NT2/D1 (cell line): ENCODE data around the gene DYNC2H1.

Experiments
- SUZ12 ChIP-seq: IDR thresholded peaks from 2 replicates; pipeline ENCODE4 v1.6.1; 2011; ENCODE audit not compliant: insufficient read length, insufficient read depth; ENCODE audit errors: extremely low read depth
- YY1 ChIP-seq: IDR thresholded peaks from 2 replicates; pipeline ENCODE4 v1.6.1; 2011; ENCODE audit not compliant: insufficient read length, insufficient read depth
- ZNF274 ChIP-seq: IDR thresholded peaks from 2 replicates; pipeline ENCODE4 v1.6.1; 2011; ENCODE audit warnings: mild to moderate bottlenecking, low read depth, low read length

DNA sequence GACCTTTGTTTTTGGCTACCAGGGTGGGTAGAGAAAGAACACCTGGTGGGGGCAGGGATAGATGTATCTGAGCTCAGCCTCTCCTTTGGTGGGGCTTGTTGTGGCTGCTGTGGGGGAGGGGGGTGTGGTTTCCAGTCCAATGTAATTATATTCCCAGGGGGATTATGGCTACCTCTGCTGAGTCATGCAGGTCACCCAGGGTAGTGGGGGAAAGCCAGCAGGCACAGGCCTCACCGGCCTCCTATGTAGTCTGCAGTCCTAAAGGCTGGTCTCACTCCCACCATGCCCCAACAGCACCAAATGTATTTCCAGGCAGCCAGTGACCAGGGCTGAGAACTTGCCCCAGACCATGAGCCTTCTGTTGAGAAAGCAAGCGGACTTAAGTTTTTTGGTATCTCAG is 119.6 kb downstream of the DYNC2H1 start:
- TF ChIP-seq YY1: no peak
- TF ChIP-seq ZNF274: no peak
- no peak for TF ChIP-seq SUZ12
